Stimulated activated CD4-positive, alpha-beta T cell treated with anti-CD3 and anti-CD28 coated beads, Interleukin-15, amount 100 ng/mL, for 48 hours (primary cell): ENCODE results near the gene ZNF750.

Experiments used
- DNase-seq, 2 donors: peaks; one replicate each; pipeline ENCODE4 v3.0.0-alpha.2; 2020; ENCODE audit warnings: low read depth in 2 of 2

Gene ZNF750

DNA sequence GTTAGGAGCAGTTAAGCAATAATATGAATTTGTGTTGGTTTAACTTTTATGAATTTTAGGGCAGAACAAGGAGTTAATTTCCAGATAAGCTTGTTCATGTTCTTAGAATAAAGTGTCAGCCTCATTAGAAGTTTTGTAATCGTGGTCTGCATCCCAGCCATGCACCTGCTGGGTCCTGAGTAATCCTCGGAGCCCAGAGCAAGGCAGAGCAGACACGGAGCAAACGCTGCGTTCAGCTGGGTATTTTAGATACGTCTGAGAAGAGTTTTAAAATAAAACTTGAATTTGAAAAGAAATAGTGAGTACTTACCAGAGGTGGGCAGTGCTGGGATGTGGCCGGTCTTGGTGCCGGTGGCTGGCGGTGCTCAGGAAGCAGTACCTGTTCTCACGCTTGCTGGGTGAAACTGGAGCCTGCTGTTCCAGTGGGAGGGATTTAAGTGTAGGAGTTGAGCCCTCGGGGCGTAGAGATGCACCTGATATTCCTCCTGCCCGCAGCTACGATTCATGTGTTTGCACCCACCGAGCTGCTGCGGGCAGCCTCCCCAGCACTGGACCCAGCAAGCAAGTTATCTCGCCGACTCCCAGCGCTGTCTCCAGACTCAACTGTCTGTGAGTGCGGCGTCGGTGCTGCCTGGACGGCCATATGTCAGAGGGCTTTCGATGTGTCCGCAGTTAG is at the start of gene ZNF750:
ZNF750 (minus strand) TSS at position 406 of the 676 bp plus-strand sequence. CDS start 7,568 bp downstream, outside the sequence.
- no peak for DNase-seq

DNA sequence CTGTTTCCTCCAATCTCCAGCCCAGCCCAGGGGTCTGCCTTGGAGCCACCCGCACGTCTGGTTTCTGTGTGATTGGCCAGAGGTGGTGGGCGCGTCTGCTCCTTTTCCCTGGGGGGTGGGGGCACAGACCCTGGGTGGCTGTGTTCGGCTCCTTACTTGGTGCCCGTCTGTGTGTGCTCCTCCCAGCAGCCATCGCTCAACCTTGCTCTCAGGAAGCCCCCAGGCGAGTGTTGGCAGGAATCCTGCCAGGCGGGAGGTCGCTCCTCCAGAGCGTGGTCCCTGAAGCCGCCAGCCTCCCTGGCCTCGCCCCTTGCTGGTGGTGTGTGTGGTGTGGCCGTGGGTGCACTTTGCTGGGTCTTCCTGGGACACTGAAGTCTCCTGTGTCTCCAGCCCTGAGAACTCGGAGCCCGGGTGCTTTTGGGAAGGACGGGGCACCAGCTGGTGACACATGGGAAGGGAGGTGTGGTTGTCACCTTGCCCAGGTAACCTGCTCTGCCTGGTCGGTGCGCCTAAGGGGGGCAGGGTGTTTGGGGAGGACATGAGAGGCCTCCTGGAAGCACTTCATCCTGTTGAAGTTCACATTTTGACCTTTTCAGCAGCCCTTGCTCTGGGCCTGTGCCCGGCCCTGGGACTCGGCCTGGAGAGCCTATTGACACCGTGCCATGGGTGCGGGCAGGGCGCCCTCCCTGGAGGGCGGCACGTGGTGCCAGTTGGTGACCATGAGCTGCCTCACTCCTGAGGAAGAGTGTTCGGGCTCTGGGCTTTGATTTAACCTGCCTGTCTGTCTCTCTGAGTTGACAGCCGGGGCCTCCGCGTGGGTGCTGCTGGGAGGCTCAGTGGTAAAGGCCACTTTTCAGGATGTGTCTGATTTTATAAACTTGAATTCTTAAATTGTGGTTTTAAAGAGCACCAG is 49.0 kb upstream of the ZNF750 start:
- DNase-seq = no peak

DNA sequence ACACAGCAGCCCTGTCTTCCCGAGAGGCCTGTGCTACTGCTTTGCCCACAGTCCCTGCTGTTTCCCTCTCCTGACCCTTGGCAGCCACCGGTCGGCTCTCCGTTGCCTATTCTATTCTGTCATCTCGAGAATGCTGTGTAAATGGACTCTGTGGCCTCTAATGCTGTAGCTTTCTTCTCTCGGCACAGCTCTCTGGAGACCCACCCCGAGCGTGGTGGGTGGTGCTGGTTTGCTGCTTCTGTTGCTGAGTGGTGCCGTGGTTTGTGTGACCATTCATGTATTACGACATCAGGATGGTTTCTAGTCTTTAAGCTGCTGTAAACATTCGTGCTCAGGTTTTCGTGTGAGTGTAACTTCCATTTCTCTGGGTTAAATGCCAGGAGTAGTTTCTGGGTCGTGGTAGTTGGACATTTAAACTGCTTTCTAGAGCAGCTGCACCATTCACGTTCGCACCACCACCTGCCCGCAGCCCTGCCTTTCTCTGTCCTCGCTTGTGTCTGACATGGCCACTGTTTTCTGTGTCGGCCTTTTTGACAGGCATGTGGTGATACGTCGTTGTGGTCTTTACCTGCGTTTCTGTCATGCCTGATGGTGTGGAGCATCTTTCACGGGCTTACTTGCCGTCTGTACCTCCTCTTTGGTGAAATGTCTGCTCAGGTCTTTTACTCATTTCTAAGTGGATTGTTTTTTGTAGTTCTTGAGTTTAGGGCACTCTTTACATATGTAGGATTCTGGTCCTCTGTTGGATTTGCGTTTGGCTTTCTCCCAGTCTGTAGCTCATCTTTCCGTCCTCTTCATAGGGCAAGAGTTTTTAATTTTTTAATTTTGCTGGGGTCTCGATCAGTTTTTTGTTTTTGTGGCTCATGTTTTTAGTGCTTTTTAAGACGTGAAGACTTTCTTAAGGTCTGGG is 47.7 kb upstream of the ZNF750 start:
- DNase-seq = no peak

GRCh38 chr17:82884970-82885353 is 45.1 kb upstream of the ZNF750 start:
- no peak for DNase-seq

GRCh38 chr17:82884341-82884969 is 44.6 kb upstream of the ZNF750 start:
- DNase-seq = no peak

GRCh38 chr17:82883419-82884031 is 43.7 kb upstream of the ZNF750 start:
- DNase-seq = no peak

DNA sequence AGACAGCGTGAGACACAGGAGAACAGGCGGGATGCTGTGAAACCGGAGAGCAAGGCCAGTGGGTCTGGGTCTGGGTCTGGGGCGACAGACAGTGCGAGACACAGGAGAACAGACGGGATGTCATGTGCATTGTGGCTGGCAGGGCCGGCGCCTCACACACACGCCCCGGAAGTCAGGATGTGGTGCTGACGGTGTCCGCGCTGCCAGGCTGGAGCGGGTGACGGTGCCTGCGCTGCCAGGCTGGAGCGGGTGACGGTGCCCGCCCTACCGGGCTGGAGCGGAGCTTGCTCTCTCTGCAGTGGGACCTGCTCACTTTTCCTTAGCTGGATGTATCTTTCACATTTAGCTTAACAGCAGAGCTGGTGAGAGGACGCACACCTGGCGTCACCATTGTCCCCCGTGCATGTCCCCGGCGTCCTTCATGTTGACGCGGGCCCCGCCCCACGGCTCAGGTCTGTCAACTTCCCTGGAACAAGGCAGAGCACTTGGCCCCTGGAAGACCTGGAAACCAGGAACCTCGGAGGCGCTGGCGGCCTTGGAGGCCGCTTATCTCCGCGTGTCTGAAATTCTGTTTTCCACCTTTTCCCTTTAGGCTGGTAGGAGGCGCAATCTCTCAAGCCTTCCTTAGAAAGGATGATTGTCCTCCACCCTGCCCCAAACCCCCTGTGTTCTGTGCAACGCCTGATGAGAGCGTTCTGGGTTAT is 43.0 kb upstream of the ZNF750 start:
- peak; percentile 38 to 59 for DNase-seq

DNA sequence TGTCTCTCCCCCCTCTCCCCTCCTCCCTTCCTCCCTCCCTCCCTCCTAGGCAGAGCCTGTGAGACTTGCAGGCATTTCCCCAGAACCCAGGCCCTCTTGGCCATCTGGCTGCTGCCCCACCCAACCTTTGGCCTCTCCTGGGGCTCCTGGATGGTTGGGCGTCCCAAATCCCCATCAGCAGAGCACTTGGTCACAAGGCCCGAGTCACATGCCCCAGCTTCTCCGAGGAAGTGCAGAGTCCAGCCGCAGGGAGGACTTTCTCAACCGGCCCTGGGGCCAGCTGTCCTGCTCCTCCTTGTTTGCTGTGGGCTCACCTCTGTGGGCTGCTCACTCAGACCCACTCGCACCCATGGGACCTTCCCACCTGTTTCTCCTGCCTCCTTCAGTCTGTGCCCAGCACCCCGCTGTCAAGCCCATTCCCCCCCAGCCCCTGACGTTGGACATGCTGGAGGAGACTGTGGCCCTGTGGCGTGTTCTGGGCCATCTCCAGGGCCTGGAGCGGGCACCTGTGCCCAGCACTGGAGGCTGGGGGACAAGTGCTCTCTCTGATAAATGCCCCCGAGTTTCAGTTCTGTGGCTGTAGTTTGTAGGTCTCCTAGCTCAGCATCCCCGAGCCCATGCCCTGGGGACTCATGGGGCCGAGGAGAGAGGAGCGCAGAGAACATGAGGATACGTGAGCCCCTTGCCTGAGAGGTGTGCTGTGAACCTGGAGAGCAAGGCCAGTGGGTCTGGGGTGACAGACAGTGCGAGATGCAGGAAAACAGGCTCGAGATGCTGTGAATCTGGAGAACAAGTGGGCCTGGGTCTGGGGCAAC is 42.3 kb upstream of the ZNF750 start:
- no peak for DNase-seq

GRCh38 chr17:82881324-82881823 is 41.6 kb upstream of the ZNF750 start:
- no peak for DNase-seq

- no peak for DNase-seq
Observed at GRCh38 chr17:82880620-82881323, 41.0 kb upstream of the ZNF750 start.

DNA sequence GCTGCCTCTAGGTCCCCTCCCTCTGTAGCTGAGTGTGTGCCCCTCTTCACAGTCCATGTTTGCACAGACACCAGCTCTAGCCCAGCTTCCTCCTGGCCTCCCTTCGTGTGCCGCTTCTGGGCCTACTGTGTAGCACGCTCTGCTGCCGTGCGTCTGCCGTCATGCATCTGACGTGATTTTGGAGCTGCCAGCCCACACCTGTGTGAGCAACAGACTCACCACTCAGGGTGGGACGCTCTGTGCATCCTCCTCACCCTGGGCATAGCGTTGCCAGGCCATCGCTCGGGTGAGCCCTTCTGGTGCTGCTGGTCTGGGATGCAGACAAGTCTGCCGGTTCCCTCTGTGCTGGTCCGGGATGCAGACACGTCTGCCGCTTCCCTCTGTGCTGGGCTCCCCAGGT is 39.4 kb upstream of the ZNF750 start:
- no peak for DNase-seq

GRCh38 chr17:82878527-82878926 is 38.7 kb upstream of the ZNF750 start:
- no peak for DNase-seq

GRCh38 chr17:82876602-82877379 is 37.0 kb upstream of the ZNF750 start:
- DNase-seq = no peak

DNA sequence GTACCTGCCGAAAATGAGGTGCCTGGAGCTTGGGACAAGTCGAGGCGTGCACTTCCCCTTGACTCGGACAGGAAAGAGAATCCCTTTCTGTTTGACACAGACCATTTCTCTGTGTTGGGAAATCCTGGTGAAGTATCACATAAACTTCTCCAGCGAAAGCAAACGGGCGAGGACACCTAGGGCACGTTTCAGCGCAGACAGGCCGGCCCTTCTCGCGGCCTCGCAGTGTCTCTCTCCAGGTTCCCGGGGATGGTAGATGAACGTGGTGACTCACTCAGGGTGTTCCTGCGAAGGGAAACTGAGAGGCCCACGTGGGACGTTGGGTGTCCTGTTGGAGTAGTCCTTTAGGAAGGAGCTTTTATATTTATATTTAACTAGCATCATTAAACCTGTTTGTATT is 36.3 kb upstream of the ZNF750 start:
- no peak for DNase-seq

GRCh38 chr17:82875407-82875856 is 35.6 kb upstream of the ZNF750 start:
- no peak for DNase-seq

GRCh38 chr17:82874011-82874835 is 34.4 kb upstream of the ZNF750 start:
- no peak for DNase-seq

DNA sequence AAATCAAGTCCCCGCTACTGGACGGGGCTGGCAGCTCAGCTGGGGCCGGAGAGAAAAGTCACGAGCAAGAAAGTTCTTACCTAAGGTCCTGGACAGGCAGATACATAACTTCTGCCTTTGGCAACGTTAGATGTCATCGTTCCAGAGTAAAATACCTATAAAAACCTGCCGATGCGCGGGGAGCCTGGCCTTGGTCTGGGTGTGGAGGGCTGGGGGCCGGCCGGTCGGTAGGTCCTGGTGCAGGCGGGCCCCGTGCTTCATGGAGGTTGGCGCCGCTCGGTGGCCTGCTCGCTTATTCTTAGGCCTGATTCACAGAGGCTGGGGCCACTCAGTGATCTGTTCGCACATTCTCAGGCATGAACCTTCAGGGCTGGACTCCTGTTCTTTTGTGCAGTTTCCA is 33.7 kb upstream of the ZNF750 start:
- no peak for DNase-seq
